Nephron progenitor cell (in vitro differentiated cells): ENCODE measurements around the gene SYN1.

Experiments used
- DNase-seq: peaks from one replicate; pipeline ENCODE4 v3.0.0; 2021
- H3K27ac Mint-ChIP-seq: 2 replicates; pipeline ENCODE4 v1.8.0; 2021; ENCODE audit warnings: mild to moderate bottlenecking, moderate library complexity, mixed read lengths
- H3K27me3 Mint-ChIP-seq: 2 replicates; pipeline ENCODE4 v1.8.0; 2021; ENCODE audit warnings: mild to moderate bottlenecking, low read depth, mixed read lengths; ENCODE audit not compliant: poor library complexity
- H3K36me3 Mint-ChIP-seq: 2 replicates; pipeline ENCODE4 v1.8.0; 2021; ENCODE audit warnings: low read depth, mixed read lengths
- H3K4me1 Mint-ChIP-seq: 2 replicates; pipeline ENCODE4 v1.8.0; 2021; ENCODE audit warnings: mixed read lengths
- H3K4me3 Mint-ChIP-seq: 2 replicates; pipeline ENCODE4 v1.8.0; 2021; ENCODE audit warnings: mild to moderate bottlenecking, moderate library complexity, mixed read lengths
- H3K9me3 Mint-ChIP-seq: 2 replicates; pipeline ENCODE4 v1.8.0; 2021; ENCODE audit warnings: mild to moderate bottlenecking, moderate library complexity, mixed read lengths
- CTCF ChIP-seq: fragments of 200-600 bp; sonication (generic); IDR thresholded peaks from 2 replicates; pipeline ENCODE4 v1.5.0; 2021; ENCODE audit warnings: antibody characterized with exemption

The SYN1 gene

GRCh38 chrX:47587091-47587891, 32.4 kb downstream of the SYN1 start:
- DNase-seq, result no peak
- Mint-ChIP-seq H3K9me3 (peaks cover 57% of the 10 kb centered on the region), H3K27me3 (peaks cover 9% of the 10 kb centered on the region), H3K4me3 (no peak overlapping the region), H3K27ac (peak overlapping the region; percentile 50), H3K4me1 (peaks cover 14% of the 10 kb centered on the region), H3K36me3 (peaks cover 10% of the 10 kb centered on the region)
- TF ChIP-seq CTCF, result no peak

- Mint-ChIP-seq H3K9me3 (peaks cover 65% of the 10 kb centered on the region), H3K4me3 (no peak overlapping the region)
- DNase-seq, result no peak
Measured at GRCh38 chrX:47586043-47586787, 33.4 kb downstream of the SYN1 start.

GRCh38 chrX:47585273-47585672, 34.4 kb downstream of the SYN1 start:
- H3K4me3 Mint-ChIP-seq, result no peak overlapping the region
- DNase-seq, result no peak
- H3K27me3 Mint-ChIP-seq, result peaks cover 9% of the 10 kb centered on the region
- TF ChIP-seq CTCF, result no peak
- no peak overlapping the region for H3K27ac Mint-ChIP-seq
- peaks cover 10% of the 10 kb centered on the region for H3K36me3 Mint-ChIP-seq
- peaks cover 20% of the 10 kb centered on the region for H3K4me1 Mint-ChIP-seq
- peaks cover 66% of the 10 kb centered on the region for H3K9me3 Mint-ChIP-seq

More at GRCh38 chrX:47586043-47586787, 33.4 kb downstream of the SYN1 start:
- no peak for TF ChIP-seq CTCF
- peaks cover 10% of the 10 kb centered on the region for H3K36me3 Mint-ChIP-seq
- H3K27me3 Mint-ChIP-seq, result peaks cover 9% of the 10 kb centered on the region
- H3K4me1 Mint-ChIP-seq, result peaks cover 20% of the 10 kb centered on the region
- no peak overlapping the region for H3K27ac Mint-ChIP-seq

GRCh38 chrX:47584714-47585113, 34.9 kb downstream of the SYN1 start:
- Mint-ChIP-seq H3K4me1 (peaks cover 20% of the 10 kb centered on the region), H3K4me3 (no peak overlapping the region), H3K27me3 (peaks cover 6% of the 10 kb centered on the region), H3K36me3 (peaks cover 10% of the 10 kb centered on the region), H3K27ac (no peak overlapping the region), H3K9me3 (peaks cover 63% of the 10 kb centered on the region)
- TF ChIP-seq CTCF, result no peak
- no peak for DNase-seq

- Mint-ChIP-seq H3K27me3 (peaks cover 9% of the 10 kb centered on the region), H3K9me3 (peaks cover 65% of the 10 kb centered on the region), H3K4me3 (peak overlapping the region; percentile 70), H3K27ac (no peak overlapping the region), H3K36me3 (peaks cover 10% of the 10 kb centered on the region), H3K4me1 (peaks cover 32% of the 10 kb centered on the region)
- no peak for TF ChIP-seq CTCF
- no peak for DNase-seq
Measured at GRCh38 chrX:47583240-47583861, 36.3 kb downstream of the SYN1 start.
